ENCODE results near the gene PRKCB. TPM values are rescaled to one million over a fixed set of nuclear protein-coding genes. Genes with fewer than 3 reads are reported as not detected.

Gene PRKCB
- total RNA-seq, 1 experiment from 2014 or later = not detected

- BruUV-seq (replicated peaks) = no TSS peak
- H3K36me3 Mint-ChIP-seq (ENCODE audit: insufficient read depth, unreplicated experiment) = no peaks in the 10 kb centered on the region
- no peak overlapping the region for H3K27ac Mint-ChIP-seq (ENCODE audit: unreplicated experiment)
- intact Hi-C loops (cut with micrococcal nuclease; ENCODE audit: unreplicated experiment) = no loop called here
- CTCF ChIA-PET = no interaction called here
- H3K4me3 Mint-ChIP-seq (ENCODE audit: low read depth, unreplicated experiment) = no peak overlapping the region
- H3K4me1 Mint-ChIP-seq (ENCODE audit: low read depth, unreplicated experiment) = no peaks in the 10 kb centered on the region
- DNase-seq = no peak
- TF ChIP-seq CTCF (IDR thresholded peaks at IDR 0.05; ENCODE audit: unreplicated experiment) = no peak
- peaks cover 100% of the 10 kb centered on the region for H3K27me3 Mint-ChIP-seq (ENCODE audit: unreplicated experiment)
- H3K9me3 Mint-ChIP-seq (ENCODE audit: low read depth, unreplicated experiment) = no peaks in the 10 kb centered on the region
Measured at GRCh38 chr16:23948949-23949411, 113.2 kb downstream of the PRKCB start.

GRCh38 chr16:23949630-23950290, 114.0 kb downstream of the PRKCB start:
- H3K27ac Mint-ChIP-seq (ENCODE audit: unreplicated experiment) = no peak overlapping the region
- H3K27me3 Mint-ChIP-seq (ENCODE audit: unreplicated experiment) = peaks cover 100% of the 10 kb centered on the region
- H3K4me1 Mint-ChIP-seq (ENCODE audit: low read depth, unreplicated experiment) = no peaks in the 10 kb centered on the region
- BruUV-seq (replicated peaks) = no TSS peak
- no peak for TF ChIP-seq CTCF (IDR thresholded peaks at IDR 0.05; ENCODE audit: unreplicated experiment)
- H3K36me3 Mint-ChIP-seq (ENCODE audit: insufficient read depth, unreplicated experiment) = no peaks in the 10 kb centered on the region
- no peaks in the 10 kb centered on the region for H3K9me3 Mint-ChIP-seq (ENCODE audit: low read depth, unreplicated experiment)
- intact Hi-C loops (cut with micrococcal nuclease; ENCODE audit: unreplicated experiment) = no loop called here
- DNase-seq = no peak
- no peak overlapping the region for H3K4me3 Mint-ChIP-seq (ENCODE audit: low read depth, unreplicated experiment)
- CTCF ChIA-PET = no interaction called here

- H3K27ac Mint-ChIP-seq (ENCODE audit: unreplicated experiment) = no peak overlapping the region
- H3K4me1 Mint-ChIP-seq (ENCODE audit: low read depth, unreplicated experiment) = no peaks in the 10 kb centered on the region
- no peaks in the 10 kb centered on the region for H3K36me3 Mint-ChIP-seq (ENCODE audit: insufficient read depth, unreplicated experiment)
- no TSS peak for BruUV-seq (replicated peaks)
- DNase-seq = no peak
- no peaks in the 10 kb centered on the region for H3K9me3 Mint-ChIP-seq (ENCODE audit: low read depth, unreplicated experiment)
- H3K27me3 Mint-ChIP-seq (ENCODE audit: unreplicated experiment) = peaks cover 100% of the 10 kb centered on the region
- TF ChIP-seq CTCF (IDR thresholded peaks at IDR 0.05; ENCODE audit: unreplicated experiment) = no peak
- intact Hi-C loops (cut with micrococcal nuclease; ENCODE audit: unreplicated experiment) = no loop called here
- H3K4me3 Mint-ChIP-seq (ENCODE audit: low read depth, unreplicated experiment) = no peak overlapping the region
- CTCF ChIA-PET = no interaction called here
Measured at GRCh38 chr16:23950291-23950894, 114.6 kb downstream of the PRKCB start.

GRCh38 chr16:23950898-23951297, 115.1 kb downstream of the PRKCB start:
- CTCF ChIA-PET = interaction anchor here (0.6 kb wide), 1 partner anchor 47 kb away, joined by 6 read pairs; no protein-coding TSS in a partner anchor
- no peak for DNase-seq
- Mint-ChIP-seq H3K27me3 (ENCODE audit: unreplicated experiment) (peaks cover 100% of the 10 kb centered on the region), H3K36me3 (ENCODE audit: insufficient read depth, unreplicated experiment) (no peaks in the 10 kb centered on the region), H3K4me1 (ENCODE audit: low read depth, unreplicated experiment) (no peaks in the 10 kb centered on the region), H3K9me3 (ENCODE audit: low read depth, unreplicated experiment) (no peaks in the 10 kb centered on the region), H3K27ac (ENCODE audit: unreplicated experiment) (no peak overlapping the region), H3K4me3 (ENCODE audit: low read depth, unreplicated experiment) (no peak overlapping the region)
- intact Hi-C loops (cut with micrococcal nuclease; ENCODE audit: unreplicated experiment) = no loop called here
- no TSS peak for BruUV-seq (replicated peaks)
- TF ChIP-seq CTCF (IDR thresholded peaks at IDR 0.05; ENCODE audit: unreplicated experiment) = no peak
